Activated CD8-positive, alpha-beta memory T cell treated with anti-CD3 and anti-CD28 coated beads, Interleukin-2, amount 50 U/mL, for 48 hours (primary cell): ENCODE measurements around the gene CEL.
"Not testable (repeated sequence)": the region's sequence is repeated elsewhere in the genome, so short reads cannot be mapped to it uniquely, and the experiment has no call there.

Experiments used
- DNase-seq: peaks from one replicate; pipeline ENCODE4 v3.0.0-alpha.2; 2020

CEL gene

DNA sequence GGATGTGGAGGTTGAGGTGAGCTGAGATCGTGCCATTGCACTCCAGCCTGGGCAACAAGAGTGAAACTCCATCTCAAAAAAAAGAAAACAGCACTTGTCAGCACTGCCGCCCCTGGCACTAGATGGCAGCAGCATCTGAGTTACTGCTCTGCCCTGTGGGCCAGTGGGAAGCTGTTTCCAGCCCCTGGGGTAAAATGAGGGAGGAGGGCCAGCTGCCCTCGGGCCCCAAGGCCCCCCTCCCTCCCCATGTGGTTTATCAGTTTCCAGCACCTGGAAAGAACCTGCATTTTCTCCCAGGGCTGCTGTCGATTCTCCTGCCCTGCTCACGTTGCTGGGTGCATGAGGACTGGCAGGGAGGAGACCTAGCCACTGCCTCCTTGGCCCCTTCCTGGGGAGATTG, 13.2 kb upstream of the CEL start:
- no peak for DNase-seq

DNA sequence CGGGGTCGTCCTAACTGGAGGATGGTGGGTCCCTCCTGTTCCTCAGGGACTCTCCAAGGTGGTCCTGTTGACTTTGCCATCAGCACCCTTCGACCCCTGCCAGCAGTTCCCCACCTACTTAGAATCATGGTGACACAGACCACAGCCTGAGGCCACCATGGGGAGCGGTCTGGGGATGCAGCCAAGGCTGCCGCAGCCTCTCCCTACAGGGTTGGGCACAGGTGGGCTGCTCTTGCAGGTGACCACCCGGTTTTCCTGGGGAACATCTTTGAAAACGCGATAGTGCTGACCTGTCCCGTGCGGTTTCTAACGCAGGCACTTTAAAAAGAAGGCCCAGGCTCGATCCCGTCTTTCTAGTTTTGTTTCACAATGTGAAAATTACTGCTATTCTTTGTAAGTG, 12.7 kb upstream of the CEL start:
- no peak for DNase-seq

DNA sequence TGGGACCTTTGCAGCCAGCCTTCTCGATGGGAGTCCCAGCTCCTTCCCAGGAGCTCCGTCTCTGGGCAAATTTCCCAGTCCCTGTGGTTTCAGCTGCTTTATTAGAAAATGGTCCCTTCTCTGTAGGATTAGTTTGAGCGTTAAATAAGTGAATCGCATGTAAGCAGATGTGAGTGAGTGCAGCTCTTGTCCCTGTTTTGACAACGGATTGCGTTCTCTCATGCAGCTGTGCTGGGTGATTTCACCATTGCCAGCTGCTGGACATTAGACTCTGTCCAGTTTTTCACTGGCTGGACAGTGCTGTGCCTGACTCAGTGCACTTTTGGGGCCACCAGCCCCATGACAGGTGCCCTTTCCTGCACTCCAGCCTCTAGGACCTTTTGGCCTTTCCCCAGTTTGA, 11.6 kb upstream of the CEL start:
- DNase-seq = no peak

DNA sequence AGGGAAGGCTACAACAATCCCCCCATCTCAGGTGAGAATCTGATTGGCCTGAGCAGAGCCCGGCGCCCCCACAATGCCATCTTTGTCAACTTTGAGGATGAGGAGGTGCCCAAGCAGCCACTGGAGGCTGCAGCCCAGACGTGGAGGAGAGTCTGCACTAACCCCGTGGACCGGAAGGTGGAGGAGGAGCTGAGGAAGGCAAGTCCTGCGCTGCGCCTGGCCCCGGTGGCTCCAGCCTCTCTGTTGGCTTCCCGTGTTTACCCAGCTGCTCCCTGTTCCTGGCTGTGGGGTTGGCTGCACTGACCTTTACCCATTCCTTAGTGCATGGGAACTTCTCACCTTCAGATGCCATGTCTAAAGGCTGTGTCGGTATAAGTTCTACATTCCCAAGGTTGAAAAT, 11.0 kb upstream of the CEL start:
- DNase-seq = no peak

DNA sequence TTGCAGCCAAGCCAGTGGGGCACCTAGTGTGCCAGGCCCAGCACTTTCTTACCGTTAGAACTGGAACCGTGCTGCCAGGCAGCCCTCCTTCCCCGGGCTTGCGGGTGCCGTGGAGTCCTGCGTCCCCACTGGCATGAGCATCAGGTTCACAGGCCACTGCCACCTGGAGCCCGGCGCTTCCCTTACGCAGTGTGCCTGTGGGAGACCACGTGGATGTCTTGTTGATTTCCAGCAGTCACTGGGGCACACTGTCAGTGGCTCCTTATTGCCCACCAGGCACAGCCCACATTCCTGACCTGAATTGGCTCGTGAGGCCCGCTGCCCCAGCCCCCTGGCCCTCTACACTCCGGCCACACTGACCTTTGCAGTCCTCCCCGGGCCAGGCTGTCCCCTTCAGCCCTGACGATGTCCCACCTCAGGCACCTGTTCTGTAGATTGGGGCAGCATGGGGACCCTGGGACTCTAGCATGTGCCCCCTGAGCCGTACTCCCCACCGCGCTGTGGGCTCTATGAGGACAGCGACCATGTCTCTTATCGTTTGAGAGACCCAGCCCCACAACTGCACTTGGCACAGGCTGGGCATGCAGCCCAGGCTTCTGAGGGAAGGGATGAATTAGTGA, 10.4 kb upstream of the CEL start:
- DNase-seq = no peak

DNA sequence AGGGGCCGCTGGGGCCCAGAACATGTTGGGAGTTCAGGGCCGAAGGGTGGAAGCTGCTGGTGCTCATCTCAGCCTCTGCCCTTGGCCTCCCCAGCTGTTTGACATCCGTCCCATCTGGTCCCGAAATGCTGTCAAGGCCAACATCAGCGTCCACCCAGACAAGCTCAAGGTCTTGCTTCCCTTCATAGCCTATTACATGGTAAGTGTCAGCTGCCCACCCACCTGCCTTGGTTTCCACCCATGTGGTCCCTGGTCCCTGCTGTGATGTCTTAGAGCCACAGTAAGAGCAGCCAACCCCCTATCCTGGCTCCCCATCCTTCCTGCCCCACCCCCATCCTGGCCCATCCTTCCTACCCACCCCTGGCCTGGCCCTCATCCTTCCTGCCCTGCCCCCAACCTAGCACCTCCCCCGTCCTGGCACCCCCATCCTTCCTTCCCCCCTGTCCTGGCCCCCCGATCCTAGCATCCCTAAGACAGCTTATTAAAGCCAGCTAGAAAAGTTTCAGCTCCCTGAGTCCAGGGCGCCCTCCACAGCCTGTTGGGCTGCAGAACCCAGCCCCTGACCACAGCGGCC, 9.7 kb upstream of the CEL start:
- DNase-seq = no peak

DNA sequence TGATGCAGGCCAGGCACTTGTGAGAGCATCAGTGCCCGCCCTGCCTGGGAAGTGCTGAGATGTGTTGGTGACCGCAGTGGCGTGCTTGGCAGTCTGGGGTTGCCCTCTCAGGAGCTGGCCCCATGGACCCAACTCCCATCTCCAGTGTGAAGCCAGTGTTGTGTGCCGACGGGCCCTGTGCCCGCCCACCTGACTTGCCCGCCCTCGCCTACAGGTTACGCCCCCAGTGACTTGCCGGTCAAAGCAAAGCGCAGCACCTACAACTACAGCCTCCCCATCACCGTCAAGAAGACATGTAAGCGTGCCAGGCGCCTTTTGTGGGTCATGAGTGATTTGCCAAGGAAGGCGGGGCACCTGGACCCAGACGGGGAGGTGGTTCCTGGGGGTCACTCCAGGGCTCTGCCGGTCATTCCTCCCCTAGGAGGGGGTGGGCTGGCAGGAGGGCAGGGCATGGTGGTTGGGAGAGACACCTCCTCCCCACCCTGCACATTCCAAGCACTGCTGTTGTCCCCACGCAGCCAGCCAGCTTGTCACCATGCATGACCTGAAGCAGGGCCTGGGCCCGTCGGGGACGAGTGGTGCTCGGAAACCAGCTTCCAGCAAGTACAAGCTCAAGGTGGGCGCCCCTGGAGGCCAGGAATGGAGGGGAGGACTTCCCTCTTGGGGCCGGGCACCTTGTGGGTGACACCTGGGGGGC, 7.4 kb upstream of the CEL start:
- DNase-seq = no peak

DNA sequence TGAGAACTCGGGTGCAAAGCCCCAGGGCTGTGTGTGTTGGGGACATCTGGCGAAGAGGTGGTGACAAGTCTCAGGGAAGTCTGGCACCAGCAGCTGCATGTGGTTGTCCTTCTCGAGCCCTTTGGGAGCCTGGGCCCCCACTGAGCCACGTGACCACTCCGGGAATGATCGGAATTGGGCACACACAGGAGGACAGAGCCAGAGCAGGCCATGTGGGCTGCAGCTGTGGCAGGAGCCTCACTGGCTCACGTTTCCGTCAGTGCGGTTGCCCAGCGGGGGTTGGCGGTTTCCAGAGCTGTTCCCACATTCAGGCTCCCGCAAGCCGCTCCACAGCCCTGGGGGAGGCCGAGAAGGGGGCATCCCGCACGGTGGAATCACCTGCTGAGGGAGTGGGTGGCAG, 6.8 kb upstream of the CEL start:
- no peak for DNase-seq

DNA sequence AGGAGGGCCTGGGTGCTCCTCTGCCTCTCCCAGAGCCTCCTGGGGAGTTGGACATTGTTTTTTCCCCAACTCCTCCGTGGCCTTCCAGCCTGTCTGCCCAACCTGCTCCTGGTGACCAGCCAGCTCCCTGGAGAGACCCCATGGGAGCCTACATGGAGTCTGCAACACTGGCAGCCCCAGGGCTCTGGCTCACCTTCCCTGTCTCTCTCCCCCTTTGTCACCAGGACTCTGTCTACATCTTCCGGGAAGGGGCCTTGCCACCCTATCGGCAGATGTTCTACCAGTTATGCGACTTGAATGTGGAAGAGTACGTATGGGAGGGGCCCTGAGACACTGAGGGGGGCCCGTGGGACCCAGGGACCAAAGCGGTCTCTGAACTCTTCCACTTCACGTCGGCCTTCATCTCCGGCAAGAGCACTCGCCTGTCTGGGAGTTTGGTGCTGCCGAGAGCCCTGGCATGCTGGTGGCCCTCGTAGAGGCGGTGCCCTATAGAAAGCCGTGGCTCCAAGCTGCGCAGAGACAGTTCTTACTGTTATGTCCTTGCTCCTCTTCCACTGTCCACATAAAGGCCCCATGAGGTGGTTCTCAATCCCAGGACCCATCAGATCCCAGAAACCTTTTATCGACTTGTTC, 5.9 kb upstream of the CEL start:
- DNase-seq = no peak

DNA sequence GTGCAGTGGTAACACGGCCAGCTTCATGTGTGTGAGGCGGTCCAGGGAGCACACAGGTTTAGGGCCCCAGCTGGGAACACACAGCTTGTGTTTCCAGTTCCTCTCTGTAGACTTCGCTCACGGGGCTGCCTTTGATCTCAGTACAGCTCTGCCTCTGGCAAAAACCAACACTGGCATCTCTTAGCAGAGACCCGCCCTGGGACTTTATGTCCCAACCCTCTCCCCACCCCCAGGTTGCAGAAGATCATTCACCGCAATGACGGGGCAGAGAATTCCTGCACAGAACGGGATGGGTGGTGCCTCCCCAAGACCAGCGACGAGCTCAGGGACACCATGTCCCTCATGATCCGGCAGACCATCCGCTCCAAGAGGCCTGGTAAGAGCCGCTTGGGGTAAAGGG, 5.2 kb upstream of the CEL start:
- DNase-seq = no peak

DNA sequence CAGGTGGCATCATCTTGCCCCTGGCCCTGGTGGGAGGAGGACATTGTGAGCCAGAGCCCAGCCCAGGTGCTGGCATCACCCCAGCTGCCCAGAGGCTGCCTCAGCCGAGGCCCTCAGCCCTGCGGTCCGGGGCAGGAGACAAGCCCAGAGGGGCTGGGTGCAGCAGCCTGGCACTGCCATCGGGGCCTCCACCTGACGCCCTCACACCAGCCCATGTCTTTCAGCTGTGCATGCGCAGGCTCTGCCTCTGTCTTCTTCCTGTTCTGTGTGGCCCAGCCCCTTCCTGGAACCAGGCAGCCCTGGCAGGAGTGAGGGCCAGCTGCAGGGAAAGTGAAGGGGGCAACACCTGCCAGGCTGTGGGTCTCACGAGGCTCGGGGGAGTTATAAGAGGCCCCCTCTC, 4.8 kb upstream of the CEL start:
- no peak for DNase-seq

DNA sequence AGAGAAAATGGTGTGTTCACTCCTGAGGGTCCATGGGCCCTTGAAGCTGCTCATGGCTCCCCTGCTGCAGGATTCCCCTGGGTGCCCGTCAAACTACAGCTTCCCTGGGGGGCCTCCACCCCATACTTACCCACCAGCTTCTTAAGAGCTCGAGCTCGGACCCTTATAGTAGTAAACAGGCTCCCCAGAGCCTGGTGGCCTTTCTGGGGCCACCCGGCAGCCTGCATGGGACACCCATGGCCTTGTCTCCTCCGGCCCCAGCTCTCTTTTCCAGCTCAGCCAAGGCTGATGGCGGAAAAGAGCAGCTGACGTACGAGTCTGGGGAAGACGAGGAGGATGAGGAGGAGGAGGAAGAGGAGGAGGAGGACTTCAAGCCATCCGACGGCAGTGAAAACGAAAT, 4.2 kb upstream of the CEL start:
- no peak for DNase-seq

DNA sequence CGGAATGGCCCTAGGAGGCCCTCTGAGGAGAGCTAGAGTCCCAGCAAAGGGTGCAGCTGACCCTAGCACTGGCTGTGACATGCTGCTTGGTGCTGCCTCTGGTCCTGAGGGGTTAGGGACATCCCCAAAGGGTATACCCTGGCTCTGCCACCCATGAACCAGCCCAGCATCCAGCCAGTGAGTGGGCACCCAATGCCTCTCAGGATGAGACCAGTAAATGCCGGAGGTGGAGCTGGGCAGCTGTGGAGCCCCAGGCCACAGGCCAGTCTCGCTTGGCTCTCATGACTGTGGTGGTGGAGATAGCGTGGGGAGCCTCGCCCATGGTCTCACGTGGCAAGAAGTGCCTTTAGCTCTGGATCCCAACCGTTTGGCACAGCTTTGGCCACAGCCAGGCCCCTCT, 3.7 kb upstream of the CEL start:
- no peak for DNase-seq

DNA sequence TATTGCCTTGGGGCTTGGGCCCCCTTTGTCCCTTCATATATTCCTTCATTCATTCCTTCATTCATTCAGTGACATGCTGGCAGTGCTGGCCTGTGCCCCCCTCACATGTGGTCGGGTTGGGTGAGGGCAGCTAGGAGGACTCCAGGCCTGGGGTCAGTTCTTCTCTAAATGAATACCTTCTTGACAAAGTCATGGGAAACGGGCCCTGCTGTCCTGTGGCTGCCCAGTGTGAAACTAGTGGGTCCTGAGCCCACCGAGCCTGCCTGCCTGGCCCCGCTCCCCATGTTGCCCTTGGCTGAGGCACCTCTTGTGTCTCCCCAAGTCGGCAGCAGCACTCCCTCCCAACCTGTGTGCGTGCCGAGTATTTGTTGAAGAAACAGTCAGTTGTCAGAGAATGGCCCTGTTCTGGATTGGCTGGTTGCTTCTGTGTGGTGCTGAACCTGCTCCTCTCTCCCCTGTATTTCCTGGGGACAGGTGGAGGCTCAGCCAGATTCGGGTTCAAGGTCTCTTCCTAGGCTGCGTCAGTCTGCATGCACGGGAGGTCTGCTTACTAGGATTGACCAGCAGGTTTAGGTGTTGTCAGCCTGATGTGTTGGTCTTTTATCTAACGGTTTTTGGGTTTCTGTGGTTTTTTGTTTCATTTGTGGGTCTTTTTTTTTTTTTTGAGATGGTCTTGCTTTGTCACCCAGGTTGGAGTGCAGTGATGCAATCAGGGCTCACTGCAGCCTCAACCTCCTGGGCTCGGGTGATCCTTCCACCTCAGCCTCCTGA, 3.0 kb upstream of the CEL start:
- no peak for DNase-seq

DNA sequence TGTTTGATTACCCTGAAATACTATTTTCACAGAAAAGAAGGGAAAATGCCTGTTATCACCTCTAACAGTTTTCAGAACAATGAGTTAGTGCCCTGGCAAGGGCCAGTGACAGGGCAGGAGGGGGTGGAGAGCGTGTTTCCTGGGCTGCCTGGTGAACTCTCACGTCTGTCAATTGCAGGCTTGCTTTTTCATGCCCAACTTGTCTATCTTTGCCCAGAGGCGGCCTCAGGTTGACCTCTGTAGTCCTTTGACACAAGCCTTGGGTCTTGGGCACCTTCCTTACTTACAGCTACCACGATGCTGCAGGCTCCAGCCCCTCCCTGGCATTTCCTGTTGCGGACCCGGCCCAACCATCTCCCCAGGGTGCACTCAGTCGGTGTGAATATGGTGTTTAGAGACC, 2.2 kb upstream of the CEL start:
- DNase-seq = no peak

DNA sequence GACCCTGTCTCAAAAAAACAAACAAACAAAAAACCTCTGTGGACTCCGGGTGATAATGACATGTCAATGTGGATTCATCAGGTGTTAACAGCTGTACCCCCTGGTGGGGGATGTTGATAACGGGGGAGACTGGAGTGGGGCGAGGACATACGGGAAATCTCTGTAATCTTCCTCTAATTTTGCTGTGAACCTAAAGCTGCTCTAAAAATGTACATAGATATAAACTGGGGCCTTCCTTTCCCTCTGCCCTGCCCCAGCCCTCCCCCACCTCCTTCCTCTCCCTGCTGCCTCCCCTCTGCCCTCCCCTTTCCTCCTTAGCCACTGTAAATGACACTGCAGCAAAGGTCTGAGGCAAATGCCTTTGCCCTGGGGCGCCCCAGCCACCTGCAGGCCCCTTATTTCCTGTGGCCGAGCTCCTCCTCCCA, 1.4 kb upstream of the CEL start:
- no peak for DNase-seq

DNA sequence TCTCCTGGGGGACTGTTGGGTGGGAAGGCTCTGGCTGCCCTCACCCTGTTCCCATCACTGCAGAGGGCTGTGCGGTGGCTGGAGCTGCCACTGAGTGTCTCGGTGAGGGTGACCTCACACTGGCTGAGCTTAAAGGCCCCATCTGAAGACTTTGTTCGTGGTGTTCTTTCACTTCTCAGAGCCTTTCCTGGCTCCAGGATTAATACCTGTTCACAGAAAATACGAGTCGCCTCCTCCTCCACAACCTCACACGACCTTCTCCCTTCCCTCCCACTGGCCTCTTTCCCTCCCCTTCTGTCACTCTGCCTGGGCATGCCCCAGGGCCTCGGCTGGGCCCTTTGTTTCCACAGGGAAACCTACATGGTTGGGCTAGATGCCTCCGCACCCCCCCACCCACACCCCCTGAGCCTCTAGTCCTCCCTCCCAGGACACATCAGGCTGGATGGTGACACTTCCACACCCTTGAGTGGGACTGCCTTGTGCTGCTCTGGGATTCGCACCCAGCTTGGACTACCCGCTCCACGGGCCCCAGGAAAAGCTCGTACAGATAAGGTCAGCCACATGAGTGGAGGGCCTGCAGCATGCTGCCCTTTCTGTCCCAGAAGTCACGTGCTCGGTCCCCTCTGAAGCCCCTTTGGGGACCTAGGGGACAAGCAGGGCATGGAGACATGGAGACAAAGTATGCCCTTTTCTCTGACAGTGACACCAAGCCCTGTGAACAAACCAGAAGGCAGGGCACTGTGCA, 590 bp upstream of the CEL start:
- not testable (repeated sequence) for DNase-seq

DNA sequence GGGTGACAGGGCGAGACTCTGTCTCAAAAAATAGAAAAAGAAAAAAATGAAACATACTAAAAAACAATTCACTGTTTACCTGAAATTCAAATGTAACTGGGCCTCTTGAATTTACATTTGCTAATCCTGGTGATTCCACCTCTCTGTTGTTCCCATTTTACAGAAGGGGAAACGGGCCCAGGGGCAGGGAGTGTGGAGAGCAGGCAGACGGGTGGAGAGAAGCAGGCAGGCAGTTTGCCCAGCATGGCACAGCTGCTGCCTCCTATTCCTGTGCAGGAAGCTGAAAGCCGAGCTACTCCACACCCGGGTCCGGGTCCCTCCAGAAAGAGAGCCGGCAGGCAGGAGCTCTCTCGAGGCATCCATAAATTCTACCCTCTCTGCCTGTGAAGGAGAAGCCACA, 788 bp downstream of the CEL start:
- DNase-seq = not testable (repeated sequence)

DNA sequence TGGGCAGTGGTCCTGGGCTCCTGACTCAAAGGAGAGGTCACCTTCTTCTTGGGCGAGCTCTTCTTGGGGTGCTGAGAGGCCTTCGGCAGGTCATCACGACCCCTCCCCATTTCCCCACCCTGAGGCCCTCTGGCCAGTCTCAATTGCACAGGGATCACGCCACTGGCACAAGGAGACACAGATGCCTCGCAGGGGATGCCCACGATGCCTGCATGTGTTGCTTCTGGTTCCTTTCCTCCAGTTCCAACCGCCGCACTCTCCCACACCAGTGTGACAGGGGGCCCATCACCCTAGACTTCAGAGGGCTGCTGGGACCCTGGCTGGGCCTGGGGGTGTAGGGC, 1.3 kb downstream of the CEL start:
- DNase-seq = no peak

DNA sequence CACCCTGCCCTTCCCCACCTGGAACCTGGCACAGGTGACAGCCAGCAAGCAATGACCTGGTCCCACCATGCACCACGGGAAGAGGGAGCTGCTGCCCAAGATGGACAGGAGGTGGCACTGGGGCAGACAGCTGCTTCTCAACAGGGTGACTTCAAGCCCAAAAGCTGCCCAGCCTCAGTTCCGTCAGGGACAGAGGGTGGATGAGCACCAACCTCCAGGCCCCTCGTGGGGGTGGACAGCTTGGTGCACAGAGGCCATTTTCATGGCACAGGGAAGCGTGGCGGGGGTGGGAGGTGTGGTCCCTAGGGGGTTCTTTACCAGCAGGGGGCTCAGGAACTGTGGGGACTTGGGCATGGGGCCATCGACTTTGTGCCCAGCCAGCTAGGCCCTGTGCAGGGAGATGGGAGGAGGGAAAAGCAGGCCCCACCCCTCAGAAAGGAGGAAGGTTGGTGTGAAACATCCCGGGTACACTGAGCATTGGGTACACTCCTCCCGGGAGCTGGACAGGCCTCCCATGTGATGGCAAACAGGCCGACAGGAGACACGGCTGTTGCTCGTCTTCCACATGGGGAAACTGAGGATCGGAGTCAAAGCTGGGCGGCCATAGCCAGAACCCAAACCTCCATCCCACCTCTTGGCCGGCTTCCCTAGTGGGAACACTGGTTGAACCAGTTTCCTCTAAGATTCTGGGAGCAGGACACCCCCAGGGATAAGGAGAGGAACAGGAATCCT, 1.9 kb downstream of the CEL start:
- no peak for DNase-seq

DNA sequence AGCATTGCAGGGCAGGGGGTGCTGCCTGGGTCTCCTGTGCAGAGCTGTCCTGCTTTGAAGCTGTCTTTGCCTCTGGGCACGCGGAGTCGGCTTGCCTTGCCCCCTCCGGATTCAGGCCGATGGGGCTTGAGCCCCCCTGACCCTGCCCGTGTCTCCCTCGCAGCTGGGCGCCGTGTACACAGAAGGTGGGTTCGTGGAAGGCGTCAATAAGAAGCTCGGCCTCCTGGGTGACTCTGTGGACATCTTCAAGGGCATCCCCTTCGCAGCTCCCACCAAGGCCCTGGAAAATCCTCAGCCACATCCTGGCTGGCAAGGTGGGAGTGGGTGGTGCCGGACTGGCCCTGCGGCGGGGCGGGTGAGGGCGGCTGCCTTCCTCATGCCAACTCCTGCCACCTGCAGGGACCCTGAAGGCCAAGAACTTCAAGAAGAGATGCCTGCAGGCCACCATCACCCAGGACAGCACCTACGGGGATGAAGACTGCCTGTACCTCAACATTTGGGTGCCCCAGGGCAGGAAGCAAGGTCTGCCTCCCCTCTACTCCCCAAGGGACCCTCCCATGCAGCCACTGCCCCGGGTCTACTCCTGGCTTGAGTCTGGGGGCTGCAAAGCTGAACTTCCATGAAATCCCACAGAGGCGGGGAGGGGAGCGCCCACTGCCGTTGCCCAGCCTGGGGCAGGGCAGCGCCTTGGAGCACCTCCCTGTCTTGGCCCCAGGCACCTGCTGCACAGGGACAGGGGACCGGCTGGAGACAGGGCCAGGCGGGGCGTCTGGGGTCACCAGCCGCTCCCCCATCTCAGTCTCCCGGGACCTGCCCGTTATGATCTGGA, 2.7 kb downstream of the CEL start:
- DNase-seq = no peak
